GM18861 (cell line): ENCODE measurements around the gene PPP1R13B.
A peak's percentile ranks its signal among the peaks of the same experiment; 100 is the strongest.

ENCODE experiments used
- ATAC-seq: cut with Tn5 transposase; IDR thresholded peaks from one replicate; pipeline ENCODE4 v1.9.1; 2021; ENCODE audit not compliant: unreplicated experiment

The PPP1R13B gene

DNA sequence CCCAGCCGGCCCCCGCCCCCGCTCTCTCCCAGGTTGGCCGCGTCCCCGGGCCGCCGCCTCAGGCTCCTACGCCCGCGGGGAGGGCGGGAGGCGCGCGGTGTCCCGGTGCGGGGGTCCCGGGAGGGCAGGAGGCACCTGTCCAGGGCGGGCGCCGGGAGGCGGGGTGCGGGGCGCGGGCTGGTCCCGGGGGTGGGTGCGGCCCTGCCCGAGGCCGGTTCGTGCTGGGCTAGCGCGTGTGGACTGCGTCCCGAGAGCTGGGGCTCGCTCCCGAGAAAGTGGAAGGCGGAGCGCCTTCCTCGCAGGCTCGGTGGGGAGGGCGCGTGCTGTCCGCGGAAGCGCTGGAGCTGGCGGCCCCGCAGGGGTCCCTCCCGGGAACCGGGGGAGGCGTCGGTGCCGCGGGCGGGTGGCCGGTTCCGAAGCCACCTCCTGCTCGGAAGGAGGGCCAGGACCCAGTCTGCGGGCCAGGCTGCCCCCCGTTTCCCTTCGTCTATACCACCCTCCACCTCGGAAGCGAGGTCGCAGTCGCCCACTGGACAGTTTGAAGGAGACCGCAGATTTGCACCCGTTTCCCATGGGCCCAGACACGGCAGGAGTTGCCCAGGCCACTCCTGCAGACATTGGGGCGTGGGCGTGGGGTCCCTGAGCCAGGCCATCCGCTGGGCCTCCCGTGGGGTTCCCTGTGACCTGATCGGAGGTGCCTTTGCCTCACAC, 131.1 kb downstream of the PPP1R13B start:
- ATAC-seq, result no peak

DNA sequence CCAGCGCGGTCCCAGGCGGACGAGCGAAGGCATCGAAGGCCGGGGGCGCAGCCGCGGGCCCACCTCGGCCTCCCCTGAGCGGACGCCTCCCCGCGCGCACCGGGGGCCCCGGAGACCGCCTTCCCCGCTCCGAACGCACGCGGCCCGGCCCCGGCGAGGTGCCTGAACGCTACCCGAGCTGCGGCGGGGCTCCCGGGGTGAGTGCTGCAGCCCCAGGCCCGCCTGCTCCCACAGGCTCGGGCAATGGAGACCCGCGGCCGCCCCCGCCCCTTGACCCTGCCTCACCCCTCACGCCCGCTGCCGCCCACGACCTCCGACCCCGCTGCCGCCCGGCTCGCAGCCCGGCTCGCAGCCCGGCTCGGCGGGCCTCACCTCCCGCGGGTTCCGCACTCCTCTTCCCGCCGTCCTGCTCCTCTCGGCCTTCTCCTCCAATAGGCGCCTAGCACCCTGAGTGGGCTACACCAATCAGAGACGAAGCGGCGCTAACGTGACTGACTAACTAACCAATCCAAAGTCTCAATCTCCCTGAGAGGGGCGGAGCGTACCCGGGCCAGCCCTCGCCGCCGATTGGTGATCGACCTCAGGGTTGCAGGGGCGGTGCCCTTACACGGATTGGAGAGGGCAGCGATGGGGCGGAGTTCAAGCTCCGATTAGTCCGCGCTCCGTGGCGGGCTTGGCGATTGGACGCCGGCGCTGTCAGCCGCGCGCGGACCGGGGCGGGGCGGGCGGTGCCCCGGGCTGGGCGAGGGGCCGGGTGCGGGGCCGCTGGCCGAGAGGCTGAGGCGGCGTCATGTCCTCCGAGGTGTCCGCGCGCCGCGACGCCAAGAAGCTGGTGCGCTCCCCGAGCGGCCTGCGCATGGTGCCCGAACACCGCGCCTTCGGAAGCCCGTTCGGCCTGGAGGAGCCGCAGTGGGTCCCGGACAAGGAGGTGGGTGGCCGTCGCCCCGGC, 132.0 kb downstream of the PPP1R13B start, which contains the start of the genes XRCC3 and ZFYVE21:
Gene XRCC3 (minus strand): TSS at position 400 of the 949 bp plus-strand sequence. CDS start 4,364 bp downstream, outside the sequence.
Gene ZFYVE21 (plus strand): TSS at position 759 of the 949 bp plus-strand sequence. CDS start 32 bp downstream, at position 791.
- ATAC-seq, result peak; percentile 92

DNA sequence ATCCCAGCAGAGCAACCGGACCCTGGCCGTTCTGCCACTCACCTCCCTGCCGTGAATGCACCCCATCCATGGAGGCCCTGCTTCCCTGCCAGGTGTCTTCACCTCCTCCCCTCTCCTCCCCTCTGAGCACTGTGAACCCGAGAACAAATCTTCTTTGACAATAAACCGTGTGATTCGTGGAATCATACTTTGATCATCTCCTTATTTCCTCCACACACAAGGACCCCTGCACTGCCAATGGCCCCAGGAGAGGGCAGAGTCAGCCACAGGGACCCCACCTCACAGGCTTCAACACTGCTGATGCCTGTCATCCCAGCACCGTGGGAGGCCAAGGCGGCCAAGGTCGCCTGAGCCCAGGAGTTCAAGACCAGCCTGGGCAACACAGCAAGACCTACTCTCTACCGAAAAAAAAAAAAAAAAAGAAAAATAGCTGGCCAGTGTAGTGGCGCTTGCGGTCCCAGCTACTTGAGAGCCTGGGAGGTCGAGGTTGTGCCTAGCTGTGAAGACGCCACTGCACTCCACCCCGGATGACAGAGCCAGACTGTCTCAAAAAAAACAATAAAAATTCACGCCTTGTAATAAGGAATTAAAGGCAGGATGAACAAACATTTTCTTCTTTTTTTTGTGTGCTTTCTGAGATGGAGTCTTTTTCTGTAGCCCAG, 133.2 kb downstream of the PPP1R13B start:
- ATAC-seq, result no peak

DNA sequence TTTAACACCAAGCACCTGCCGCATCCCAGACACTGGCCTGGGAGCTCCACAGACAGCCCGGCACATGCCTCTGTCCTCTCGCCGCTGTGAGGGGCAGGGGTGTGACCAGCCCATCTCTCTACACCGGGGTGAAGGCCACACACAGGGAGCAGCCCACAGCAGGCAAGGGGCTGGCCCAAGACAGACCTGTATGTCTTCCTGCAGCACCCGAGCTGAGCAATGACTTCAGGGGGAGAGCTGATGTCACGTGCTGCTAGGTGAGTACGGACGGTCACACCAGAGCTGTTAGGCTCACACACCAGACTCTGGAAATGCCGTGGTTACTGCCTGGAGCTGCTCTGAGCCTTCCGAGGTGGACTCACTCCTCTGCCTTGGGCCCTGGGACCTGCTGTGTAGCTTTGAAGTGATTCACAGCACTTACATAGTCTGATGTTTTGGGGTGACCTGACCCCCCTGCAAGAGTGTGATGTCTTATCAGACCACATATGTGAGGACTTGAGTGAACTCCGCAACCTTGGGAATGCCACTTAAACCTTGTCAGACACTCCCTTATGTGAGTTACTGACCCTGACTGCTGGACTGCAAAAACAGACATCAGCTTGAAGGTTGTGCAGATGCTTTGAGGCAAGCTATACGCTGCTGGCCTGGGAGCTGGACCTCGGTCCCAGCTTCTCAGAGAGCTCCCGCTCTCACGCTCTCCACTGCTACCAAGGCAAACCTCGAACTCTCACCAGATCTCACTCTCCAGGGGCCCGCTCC, 133.9 kb downstream of the PPP1R13B start:
- no peak for ATAC-seq

DNA sequence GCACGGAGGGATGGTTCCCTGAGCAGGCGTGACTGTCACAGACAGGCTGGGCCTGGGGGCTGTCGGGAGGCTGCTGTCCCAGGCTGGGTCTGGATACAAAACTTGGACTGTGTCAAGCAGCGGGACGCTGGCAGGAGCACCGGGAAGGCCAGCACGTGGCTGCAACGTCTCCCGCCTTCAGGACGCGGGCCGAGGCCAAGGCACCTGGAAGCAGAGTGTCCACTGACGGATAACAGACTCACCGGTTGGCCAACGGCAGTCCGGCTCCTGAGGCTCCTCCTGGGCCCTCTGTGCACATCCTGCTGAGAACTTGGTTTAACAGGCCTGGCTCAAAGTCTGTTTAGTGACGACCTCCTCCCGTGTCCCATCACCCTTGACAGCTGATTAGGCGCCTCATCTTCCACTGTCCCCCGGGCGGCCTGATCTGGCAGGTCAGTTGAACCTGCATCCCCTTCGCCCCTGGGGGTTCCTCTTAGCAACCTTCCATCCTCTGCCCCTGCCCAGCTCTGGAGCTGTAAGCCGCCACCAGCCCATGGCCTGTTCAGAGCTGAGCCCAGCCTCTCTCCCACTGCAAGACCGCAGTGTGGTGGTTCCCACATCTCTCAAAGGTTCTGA, 134.6 kb downstream of the PPP1R13B start:
- ATAC-seq, result no peak

DNA sequence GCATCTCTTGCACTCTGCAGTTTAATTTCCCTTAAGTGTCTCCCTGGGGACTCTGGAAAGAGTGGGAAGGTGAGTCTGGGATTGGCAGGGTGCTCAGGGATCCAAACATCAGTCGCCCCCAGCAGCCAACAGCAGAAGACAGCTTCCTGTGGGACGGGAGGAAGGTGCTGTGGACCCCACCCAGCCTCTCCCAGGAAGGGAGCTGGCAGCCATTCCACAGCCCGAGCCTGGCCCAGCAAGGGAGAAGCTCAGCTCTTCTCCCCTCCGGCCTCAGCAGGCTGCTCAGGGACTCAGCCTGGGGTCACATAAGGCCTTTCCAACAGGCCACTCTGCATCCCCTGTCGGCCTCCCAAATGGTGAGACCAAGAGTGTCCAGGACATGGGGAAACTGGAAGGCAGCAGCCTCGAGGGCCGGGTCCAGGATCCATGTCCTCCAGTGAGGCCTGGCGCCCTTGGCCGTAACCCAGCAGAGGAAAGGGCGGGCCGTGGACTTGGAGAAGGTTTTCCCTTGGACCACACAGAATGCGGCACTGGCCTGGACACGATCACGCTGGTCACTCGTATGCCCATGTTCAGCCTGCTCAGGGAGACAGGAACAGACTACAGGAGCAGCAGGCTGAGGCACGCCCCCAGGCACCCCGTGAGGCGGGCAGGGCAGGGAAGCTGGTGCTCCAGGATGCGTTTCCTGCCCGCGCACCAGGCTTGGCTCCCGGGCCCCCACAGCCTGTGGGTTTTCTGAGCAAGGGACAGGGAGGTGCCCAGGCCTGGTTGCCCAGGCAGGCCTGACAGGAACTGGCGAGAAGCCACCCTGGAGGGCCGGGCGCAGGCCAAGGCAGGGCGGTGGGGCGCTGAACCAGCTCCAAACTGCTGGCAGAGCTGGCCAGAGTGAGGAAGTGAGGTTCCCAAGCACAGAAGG, 135.6 kb downstream of the PPP1R13B start:
- no peak for ATAC-seq

DNA sequence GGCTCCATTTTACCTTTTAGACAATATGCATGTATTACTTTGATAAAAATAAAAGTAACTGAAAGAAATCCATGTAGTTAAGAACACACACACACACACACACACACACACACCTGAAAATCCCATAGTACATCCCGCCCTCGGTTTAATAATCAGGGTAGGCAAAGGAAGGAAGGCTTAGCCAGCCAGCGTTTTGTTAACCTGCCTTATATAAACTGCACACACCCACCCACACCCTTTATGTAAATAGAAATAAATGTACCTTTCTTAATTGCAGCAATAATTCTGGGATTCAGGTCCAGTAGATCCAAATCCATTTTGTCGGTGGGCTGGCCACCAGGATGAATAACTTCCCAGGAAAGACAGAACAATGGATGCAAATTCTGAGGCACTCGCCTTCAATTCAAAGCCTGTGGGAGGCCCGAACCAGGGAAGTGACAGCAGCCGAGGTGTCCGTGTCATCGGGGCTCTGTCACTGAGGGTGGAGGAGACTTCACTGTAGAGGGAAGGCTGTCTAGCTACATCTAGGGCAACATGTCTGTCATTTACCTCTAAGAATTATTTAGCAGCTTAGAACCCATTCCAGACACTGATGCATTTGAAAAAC, 136.5 kb downstream of the PPP1R13B start:
- no peak for ATAC-seq

DNA sequence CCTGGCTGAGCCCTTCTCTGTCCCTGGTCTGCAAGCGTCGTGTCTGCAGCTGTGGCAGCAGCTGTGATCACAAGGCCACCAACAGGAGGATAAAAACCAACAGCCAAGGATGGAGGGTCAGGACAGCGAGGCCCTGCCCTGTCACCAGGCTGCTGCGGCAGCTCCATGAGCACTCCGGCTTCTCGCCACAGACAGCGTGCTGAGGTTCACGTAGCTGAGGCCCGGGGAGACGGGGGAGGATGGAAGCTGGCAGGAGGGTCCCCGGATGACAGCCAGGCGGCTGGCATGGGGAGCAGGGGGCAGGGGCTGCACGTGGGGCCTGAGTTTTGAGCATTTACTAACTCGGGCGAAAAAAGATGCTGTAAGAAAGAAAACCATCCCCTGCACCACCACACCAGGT, 137.6 kb downstream of the PPP1R13B start:
- ATAC-seq, result no peak

DNA sequence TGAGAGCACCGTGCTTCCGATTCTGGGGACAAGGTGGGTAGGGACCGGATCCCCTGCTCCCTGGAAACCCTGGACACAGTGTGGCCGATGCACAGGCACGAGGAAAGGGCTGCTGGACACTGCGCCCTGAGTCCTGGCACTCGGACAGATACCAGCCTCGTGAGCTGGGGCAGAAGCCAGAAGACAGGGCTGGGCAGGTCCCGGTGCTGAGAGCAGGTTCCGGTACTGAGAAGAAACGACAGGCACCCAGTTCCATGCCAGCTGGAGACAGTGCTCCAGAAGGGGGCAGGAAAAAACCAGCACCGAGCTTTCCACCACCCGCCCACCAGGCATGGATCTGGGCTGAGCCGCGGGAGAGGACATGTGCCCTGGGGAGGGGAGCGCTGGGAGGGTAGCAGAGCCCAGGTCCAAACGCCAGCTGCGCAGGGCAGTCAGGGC, 138.6 kb downstream of the PPP1R13B start:
- no peak for ATAC-seq

DNA sequence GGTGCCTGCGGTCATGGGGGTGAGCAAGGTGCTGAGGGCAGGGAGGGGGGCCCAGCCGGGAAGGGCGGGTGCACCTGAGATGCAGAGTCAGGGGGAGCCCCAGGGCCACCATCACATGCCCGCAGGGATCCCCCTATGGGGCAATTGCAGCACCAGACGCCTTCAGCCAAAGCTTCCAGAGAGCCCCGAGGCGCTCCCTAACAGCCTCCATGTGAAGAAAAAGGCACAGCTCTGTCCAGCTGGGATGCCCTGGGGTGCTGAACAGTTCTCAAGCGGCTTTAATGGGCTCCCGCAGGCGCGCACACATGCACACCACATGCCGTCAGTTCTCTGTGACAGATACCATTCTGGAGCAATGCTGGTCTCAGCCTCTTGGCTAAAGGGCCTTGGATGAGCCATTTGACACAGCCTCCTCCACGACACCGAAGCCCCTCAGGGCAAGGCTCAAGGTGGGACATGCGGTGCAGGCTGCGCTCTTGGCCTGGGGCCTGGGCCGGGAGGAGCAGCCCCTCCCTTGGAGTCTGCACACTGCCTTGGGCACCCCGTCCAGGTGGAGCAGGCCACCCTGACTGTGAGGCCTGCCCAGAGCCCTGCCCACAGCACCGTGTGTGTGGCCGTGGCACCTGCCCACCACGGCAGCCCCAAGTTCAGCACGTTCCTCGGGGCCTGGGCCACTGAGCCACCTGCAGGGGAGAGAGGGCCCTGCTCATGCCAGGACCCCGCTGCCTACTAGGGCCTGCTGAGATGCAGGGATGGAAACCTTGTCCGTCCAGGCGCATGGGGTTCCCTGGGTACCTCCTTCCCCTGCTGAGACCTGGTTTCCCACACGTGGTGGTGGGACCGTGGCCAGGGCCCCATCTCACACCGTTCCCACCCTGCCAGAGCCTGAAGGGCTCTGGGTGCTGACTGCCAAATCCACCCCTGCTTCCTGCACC, 139.8 kb downstream of the PPP1R13B start:
- ATAC-seq, result no peak

DNA sequence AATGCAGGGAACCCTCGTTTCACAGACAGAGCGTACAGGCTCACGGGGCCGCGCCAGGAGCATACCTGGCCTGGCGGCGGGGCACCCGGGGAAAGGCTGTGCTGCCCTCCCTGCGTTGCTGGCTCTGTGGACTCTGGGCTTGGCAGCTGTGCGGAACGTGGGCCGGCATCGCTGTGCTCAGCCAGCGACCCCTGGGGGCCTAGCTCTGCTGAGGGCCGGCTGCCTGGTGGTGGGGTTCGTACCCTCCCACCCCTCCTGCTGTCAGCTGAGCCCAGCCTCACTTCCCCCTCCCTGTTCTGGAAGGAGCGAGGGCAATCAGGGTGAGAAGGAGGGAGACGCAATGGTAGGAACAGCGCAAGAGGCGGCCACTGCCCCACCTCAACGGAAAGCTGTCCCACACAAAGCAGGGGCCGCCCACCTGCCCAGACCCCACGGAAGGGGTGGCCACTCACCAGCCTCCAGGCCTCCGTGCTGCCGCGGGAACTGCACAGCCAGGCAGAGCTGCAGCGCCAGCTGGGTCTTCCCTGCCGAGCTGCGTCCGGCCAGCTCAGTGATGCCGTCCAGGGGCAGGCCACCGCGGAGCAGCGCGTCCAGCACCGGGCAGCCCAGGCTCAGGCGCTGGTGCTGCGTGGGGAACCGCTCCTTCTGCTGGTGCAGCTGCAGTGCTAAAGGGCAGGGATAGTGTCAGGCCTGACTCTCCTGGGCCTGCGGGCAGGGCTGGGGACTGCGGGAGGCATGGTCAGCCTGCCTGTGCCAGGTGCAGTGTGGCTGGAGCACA, 140.6 kb downstream of the PPP1R13B start:
- no peak for ATAC-seq

DNA sequence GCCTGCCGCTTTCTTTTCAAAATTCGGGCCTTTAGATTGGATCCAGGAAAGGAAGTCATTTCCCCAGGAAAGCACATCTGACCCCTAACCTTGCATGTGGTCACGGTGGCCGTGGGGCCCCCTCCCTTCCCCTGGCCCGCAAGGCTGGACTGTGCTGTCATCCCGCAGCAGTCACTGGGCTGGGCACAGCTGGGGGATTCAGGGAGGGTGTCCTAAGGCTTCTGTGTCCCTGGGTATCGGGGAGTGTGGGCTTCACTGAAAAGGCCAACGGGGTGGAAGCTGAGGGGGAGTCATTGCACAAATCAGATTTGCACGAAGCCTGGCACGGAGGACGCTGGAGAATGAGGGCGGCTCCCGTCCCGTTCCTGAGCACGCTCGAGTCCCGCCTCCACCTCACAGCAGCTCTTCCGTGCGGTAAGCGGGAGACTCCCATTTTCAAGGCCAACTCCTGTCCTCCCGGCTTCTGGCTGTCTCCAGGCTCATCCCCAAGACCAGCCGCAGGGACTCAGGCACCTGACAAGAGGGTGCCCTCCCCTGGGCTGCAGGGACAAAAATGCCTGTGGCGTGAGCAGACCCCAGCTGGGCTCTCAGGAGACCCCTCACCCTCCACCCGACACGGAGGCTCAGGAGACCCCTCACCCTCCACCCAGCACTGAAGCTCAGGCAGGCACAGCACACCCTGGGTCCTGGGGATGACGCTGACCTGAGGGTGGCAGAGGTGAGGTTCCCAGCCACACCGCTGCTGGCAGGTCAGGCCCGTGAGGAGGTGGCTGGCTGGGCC, 141.7 kb downstream of the PPP1R13B start:
- no peak for ATAC-seq

DNA sequence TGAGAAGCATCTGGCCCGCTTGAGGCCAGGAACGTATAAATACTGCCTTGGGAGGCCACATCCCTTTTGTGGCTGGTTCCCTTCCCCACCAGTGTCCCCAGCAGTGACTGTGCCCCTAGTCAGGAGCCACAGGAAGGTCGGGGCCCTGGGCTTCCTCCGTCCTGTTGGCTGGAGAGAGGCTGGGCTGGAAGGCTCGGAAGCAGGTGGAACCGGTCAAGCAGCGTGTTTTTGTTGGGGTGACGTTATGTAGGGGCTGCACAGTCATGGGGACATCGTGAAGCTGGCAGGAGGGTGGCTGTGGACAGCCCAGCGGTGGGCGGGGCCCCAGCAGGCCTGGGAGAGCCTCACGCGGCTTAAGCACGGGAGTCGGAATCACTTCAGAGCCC, 142.3 kb downstream of the PPP1R13B start:
- no peak for ATAC-seq

DNA sequence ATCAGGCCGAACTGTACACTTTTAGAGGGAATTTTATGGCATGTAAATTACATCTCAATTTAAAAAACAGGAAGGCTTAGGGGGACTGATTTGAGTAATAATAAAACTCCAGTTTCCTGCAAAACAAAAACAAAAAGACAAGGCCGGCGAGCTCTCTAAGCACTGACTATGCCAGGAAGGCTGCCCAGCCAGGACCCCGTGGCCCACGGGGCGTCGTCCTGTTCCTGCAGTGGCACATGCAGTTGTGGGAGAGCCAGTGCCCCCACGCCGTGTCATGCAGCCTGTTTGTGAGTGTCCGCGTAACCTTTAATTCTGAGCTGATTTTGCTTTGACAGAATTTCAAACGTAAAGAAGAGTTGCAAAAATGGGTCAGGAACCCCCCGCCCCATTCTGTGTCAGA, 142.7 kb downstream of the PPP1R13B start:
- ATAC-seq, result no peak

DNA sequence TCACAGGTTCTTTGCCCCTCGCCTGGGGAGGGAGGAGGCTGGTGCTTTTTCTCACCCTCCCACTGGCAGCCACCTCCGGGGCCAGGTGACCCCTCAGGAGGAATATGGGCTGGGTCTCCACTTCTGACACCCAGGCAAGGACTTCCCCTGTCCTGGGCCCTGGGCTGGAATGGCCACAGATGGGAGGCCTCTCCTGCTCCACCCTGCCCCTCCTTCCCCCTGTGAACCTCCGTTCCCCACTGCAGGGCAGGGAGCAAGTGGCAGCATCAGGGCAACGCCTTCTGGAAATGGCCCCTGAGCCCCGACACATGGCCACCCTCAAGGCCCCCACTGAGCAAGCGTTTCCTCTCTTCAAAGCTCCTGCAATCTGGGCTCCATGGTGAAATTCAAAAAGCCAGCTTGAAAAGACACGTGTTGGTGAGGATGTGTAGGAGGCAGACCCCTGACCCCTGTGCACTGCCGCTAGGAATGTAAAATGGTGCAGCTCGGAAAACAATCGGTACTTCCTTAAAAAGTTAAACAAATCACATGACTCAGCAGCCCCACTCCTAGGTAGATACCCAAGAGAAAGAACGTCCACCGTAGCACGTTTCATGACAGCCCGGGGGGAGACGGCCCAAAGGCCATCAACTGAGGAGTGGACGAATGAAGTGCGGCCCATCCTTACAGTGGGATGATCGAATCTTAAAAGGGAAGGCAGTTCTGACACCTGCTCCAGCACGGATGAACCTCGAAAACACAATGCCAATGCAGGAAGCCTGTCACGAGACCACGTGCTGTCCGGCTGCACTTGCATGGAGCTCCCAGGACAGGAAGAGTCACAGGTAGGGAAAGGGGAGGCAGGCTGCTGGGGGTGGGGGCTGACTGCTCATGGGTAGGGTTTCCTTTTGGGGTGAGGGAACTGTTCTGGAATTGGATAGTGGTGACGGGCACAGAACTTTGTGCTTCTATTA, 143.7 kb downstream of the PPP1R13B start:
- ATAC-seq, result no peak
